HFFc6 (cell line): Measurements from ENCODE around the gene ACTN4. TPM values are rescaled to one million over a fixed set of nuclear protein-coding genes. Genes with fewer than 3 reads are reported as not detected.

Experiments used
- DNase-seq: peaks from one replicate; pipeline ENCODE4 v3.0.0-alpha.2; 2018
- H3K27ac Mint-ChIP-seq: 2 replicates; pipeline ENCODE4 v1.8.0; 2020; ENCODE audit warnings: mild to moderate bottlenecking, mixed read lengths
- H3K27me3 Mint-ChIP-seq: 2 replicates; pipeline ENCODE4 v1.8.0; 2021; ENCODE audit warnings: mild to moderate bottlenecking, moderate library complexity, mixed read lengths; ENCODE audit not compliant: insufficient read depth
- H3K36me3 Mint-ChIP-seq: 2 replicates; pipeline ENCODE4 v1.8.0; 2021; ENCODE audit warnings: low read depth, mixed read lengths
- H3K4me1 Mint-ChIP-seq: 2 replicates; pipeline ENCODE4 v1.8.0; 2020; ENCODE audit warnings: low read depth, mixed read lengths
- H3K4me3 Mint-ChIP-seq: 2 replicates; pipeline ENCODE4 v1.8.0; 2020; ENCODE audit warnings: mild to moderate bottlenecking, moderate library complexity, mixed read lengths
- H3K9me3 Mint-ChIP-seq: 2 replicates; pipeline ENCODE4 v1.8.0; 2020; ENCODE audit warnings: mild to moderate bottlenecking, mixed read lengths
- total RNA-seq, 6 experiments: library from RNA; stranded (reverse); fragmentation: NEBNext Ultra II Directional; extraction: Animal tissue kit (Norgen Biotek cat#: 25700); gene quantifications; 2 replicates in 1 of 6; 3 replicates in 5 of 6; pipeline ENCODE4 v1.2.3, GENCODE V29; 2021
- TF ChIP-seq, protein P1 (sequence below): fragments of 200-600 bp; sonication (generic); IDR thresholded peaks from 2 replicates; pipeline ENCODE4 v1.5.0; 2021; ENCODE audit warnings: antibody characterized with exemption, mild to moderate bottlenecking

ACTN4 gene
- total RNA-seq, 6 experiments from 2014 or later, result 972 to 1,299 (median 1,250) TPM

DNA sequence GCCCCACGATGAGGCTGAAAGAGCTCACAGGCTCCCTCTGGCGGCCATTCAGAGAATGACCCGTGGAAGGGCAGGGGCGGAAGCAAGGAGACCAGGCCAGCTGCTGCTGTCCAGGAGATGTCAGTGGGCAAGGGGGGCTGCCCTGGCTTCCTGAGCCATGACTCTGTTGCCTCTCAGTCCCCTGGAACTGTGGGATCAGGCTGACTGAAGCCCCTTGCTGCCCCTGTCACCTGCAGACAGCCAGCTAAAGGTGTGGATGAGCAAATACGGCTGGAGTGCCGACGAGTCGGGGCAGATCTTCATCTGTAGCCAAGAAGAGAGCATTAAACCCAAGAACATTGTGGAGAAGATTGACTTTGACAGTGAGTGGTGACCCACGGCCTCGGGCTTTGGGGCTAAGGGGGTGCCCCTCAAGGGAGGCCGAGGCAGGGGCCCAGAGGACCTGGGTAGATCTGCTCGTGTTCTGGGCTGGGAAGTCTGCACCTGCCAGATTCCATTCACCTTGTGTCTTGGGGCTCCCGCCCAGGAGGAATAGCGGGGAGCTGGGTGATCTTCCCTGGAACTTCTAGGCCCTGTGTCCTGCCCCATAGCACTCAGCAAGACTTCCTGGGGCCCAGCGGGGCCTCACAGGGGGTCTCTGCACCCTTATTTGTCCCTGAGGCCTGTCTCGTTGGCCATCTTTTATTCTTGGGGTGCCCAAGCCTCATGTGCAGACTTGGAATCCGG lies 12.5 kb upstream of the ACTN4 start:
- Mint-ChIP-seq H3K36me3 (peaks cover 25% of the 10 kb centered on the region), H3K4me3 (peak overlapping the region; percentile 1; the same call in 1 of the 2 replicates), H3K27me3 (peaks cover 2% of the 10 kb centered on the region; the same call in 1 of the 2 replicates), H3K9me3 (no peaks in the 10 kb centered on the region), H3K27ac (peak overlapping the region; percentile 79), H3K4me1 (peaks cover 14% of the 10 kb centered on the region)
- peak; percentile 53 for DNase-seq
- TF ChIP-seq, protein P1, sequence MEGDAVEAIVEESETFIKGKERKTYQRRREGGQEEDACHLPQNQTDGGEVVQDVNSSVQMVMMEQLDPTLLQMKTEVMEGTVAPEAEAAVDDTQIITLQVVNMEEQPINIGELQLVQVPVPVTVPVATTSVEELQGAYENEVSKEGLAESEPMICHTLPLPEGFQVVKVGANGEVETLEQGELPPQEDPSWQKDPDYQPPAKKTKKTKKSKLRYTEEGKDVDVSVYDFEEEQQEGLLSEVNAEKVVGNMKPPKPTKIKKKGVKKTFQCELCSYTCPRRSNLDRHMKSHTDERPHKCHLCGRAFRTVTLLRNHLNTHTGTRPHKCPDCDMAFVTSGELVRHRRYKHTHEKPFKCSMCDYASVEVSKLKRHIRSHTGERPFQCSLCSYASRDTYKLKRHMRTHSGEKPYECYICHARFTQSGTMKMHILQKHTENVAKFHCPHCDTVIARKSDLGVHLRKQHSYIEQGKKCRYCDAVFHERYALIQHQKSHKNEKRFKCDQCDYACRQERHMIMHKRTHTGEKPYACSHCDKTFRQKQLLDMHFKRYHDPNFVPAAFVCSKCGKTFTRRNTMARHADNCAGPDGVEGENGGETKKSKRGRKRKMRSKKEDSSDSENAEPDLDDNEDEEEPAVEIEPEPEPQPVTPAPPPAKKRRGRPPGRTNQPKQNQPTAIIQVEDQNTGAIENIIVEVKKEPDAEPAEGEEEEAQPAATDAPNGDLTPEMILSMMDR, result peak; percentile 97

DNA sequence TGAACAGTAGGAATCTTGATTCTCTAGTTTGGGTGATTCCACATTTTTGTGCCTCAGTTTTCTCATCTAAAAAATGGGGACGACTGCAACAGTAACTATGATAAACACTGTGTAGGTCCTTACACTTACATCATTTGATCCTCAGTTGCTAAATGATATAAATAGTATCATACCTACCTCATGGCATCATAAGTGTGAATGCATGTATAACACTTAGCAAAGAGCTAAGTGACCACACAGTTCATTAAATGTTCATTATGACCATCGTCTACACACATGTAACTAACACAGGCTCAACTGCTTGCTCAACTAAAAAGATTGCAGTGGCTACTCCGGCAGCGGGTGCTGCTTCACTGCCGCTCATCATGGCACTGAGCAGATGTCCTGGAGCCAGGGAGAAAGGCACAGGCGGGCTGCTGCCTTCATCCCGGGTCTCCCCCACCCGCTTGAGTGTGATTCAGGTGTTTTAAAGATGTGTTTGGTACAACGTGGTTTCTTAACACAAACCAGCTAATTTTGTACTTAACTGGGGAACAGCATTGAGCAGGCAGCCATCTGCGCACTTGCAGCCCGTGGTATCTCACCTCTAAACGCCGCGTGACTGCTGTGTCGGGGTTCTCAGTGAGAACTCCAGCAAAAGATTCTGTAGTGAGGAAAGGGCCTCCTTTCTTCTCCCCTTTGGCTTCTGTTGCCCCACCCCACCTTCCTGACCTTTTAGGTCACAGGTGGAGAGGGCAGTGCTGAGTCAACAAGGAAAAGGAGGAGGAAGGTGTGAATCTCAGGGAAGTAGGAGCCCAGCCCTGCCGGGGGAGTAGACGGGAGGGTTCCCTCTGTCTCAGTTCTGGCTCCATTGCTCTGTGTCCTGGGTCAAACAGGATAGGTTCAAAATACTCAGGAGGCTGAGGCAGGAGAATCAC lies 11.7 kb upstream of the ACTN4 start:
- TF ChIP-seq, protein P1, result no peak
- Mint-ChIP-seq H3K36me3 (peaks cover 25% of the 10 kb centered on the region), H3K4me1 (peaks cover 14% of the 10 kb centered on the region), H3K9me3 (no peaks in the 10 kb centered on the region), H3K4me3 (no peak overlapping the region), H3K27ac (no peak overlapping the region), H3K27me3 (peaks cover 2% of the 10 kb centered on the region; the same call in 1 of the 2 replicates)
- no peak for DNase-seq

DNA sequence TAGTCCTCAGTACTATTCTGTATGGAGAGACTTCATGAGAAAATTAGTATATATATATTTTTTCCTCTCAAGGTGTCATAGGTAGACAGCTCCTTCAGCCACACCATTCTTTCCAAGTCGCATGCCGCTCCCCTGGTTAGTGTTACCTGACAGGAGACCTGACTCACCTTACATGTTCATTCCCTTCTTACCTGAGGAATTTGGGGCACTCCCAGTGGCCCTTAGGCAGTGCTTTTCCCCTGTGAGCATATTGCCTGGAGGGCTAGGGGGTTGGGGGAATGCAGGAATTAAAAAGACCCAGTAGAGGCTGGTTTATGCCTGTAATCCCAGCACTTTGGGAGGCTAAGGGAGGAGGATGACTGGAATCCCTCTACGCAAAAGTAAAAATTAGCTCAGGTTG lies 9.0 kb upstream of the ACTN4 start:
- Mint-ChIP-seq H3K27me3 (no peaks in the 10 kb centered on the region), H3K27ac (no peak overlapping the region), H3K9me3 (no peaks in the 10 kb centered on the region), H3K4me3 (no peak overlapping the region), H3K36me3 (peaks cover 10% of the 10 kb centered on the region), H3K4me1 (peaks cover 14% of the 10 kb centered on the region)
- no peak for DNase-seq
- TF ChIP-seq, protein P1, result no peak

DNA sequence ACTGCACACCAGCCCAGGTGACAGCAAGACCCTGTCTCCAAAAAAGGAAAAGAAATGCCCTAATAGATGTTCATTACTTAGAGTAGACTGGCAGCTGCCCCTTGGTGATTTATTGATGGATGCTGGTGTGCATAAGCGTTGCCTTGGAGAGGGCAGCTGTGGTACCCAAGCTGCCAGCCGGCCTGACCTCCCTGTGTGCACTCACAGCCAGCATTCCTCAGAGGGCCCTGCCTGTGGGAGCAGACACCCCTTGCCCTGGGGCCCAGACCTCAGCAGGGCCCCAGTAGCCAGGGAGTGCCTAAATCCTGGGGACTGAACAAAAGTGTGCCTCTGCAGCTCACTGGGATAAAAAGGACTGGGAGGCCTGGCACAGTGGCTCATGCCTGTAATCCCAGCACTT lies 7.8 kb upstream of the ACTN4 start:
- no peak overlapping the region for H3K4me3 Mint-ChIP-seq
- no peak for DNase-seq
- peaks cover 10% of the 10 kb centered on the region for H3K4me1 Mint-ChIP-seq
- H3K36me3 Mint-ChIP-seq, result peaks cover 7% of the 10 kb centered on the region
- TF ChIP-seq, protein P1, result no peak
- no peaks in the 10 kb centered on the region for H3K27me3 Mint-ChIP-seq
- no peak overlapping the region for H3K27ac Mint-ChIP-seq
- H3K9me3 Mint-ChIP-seq, result no peaks in the 10 kb centered on the region

- Mint-ChIP-seq H3K9me3 (no peaks in the 10 kb centered on the region), H3K27me3 (no peaks in the 10 kb centered on the region), H3K4me3 (no peak overlapping the region), H3K27ac (no peak overlapping the region), H3K36me3 (0 out of 2 replicates have a peak, but pooled peaks cover 4% of the 10 kb centered on the region), H3K4me1 (peaks cover 7% of the 10 kb centered on the region)
- TF ChIP-seq, protein P1, result no peak
- no peak for DNase-seq
Measured at GRCh38 chr19:38640368-38640767, 7.1 kb upstream of the ACTN4 start.
